SK-N-SH (cell line): Measurements from ENCODE around the gene EOGT.

Experiments used
- CHD2 ChIP-seq: fragments of 150-350 bp; IDR thresholded peaks from 2 replicates; pipeline ENCODE4 v1.6.1; 2018; ENCODE audit warnings: low read length; ENCODE audit not compliant: partially characterized antibody
- CTCF ChIP-seq: fragments of 200-600 bp; sonication (generic); IDR thresholded peaks from 2 replicates; pipeline ENCODE4 v1.6.1; 2017; ENCODE audit warnings: antibody characterized with exemption, mild to moderate bottlenecking, moderate library complexity
- EZH2phosphoT487 ChIP-seq: fragments of 200-600 bp; sonication (generic); IDR thresholded peaks from 2 replicates; pipeline ENCODE4 v1.6.1; 2017; ENCODE audit warnings: low read depth, mixed run types, mild to moderate bottlenecking, antibody characterized with exemption, moderate library complexity, borderline replicate concordance
- JUND ChIP-seq: IDR thresholded peaks from 2 replicates; pipeline ENCODE4 v1.4.0; 2012
- MAX ChIP-seq: IDR thresholded peaks from 2 replicates; pipeline ENCODE4 v1.4.0; 2012; ENCODE audit warnings: low read depth
- NFIC ChIP-seq: IDR thresholded peaks from 2 replicates; pipeline ENCODE4 v1.4.0; 2012; ENCODE audit warnings: borderline replicate concordance
- RAD21 ChIP-seq: IDR thresholded peaks from 2 replicates; pipeline ENCODE4 v1.6.1; 2012; ENCODE audit warnings: mild to moderate bottlenecking, low read length
- TAF1 ChIP-seq: IDR thresholded peaks from 2 replicates; pipeline ENCODE4 v1.6.1; 2012; ENCODE audit warnings: low read depth, mild to moderate bottlenecking, low read length, moderate library complexity, borderline replicate concordance
- YY1 ChIP-seq: IDR thresholded peaks from 2 replicates; pipeline ENCODE4 v1.4.0; 2012; ENCODE audit warnings: low read depth, mild to moderate bottlenecking

- TF ChIP-seq EZH2phosphoT487 (no peak), RAD21 (no peak), CTCF (no peak), CHD2 (no peak), JUND (no peak), TAF1 (no peak), YY1 (no peak), NFIC (no peak), MAX (no peak)
Measured at GRCh38 chr3:68984011-68984530, 29.4 kb downstream of the EOGT start.
